ENCODE results near the gene TMEM139. TPM values are rescaled to one million over a fixed set of nuclear protein-coding genes. Genes with fewer than 3 reads are reported as not detected.

TMEM139 gene
- total RNA-seq, 2 donors from 2014 or later: 13.2 to 23.9 TPM

DNA sequence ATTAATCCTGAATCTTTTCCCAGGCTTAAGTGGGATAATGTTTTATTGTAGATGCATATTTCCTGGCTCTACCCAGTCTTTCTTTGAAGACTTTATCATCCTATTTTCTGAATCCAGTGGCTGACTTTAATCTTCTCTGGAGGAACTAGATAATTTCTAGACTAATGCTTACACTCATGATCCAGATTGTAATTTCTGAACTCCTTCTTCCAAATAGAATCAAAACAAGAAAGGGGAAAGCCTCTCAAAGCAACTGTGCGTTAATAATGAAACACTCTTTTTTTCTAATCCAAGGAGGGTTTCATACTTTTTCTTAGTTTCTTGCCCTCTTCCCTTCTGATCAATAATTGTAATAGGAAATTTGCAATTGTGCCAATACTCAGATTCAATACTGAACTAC is 13.5 kb upstream of the TMEM139 start:
- no peak for DNase-seq
- no peaks in the 10 kb centered on the region for H3K4me1 ChIP-seq
- ATAC-seq: no peak
- no peak overlapping the region for H3K27ac ChIP-seq
- intact Hi-C loops (cut with DNase I): no loop called here
- H3K36me3 ChIP-seq (replicated peaks in 1 of 2; ENCODE audit: insufficient read depth in 1 of 2, low read depth in 2 of 2): peaks cover 0 to 11% of the 10 kb centered on the region in 2 donors
- H3K27me3 ChIP-seq: no peaks in the 10 kb centered on the region
- WGBS, 2 donors: 83 to 93% methylated on average over 1 of the region's 1 CpG
- no peaks in the 10 kb centered on the region for H3K9me3 ChIP-seq
- no peak overlapping the region for H3K4me3 ChIP-seq
- no peak for TF ChIP-seq POLR2A (IDR thresholded peaks at IDR 0.05)
- TF ChIP-seq, protein P1, sequence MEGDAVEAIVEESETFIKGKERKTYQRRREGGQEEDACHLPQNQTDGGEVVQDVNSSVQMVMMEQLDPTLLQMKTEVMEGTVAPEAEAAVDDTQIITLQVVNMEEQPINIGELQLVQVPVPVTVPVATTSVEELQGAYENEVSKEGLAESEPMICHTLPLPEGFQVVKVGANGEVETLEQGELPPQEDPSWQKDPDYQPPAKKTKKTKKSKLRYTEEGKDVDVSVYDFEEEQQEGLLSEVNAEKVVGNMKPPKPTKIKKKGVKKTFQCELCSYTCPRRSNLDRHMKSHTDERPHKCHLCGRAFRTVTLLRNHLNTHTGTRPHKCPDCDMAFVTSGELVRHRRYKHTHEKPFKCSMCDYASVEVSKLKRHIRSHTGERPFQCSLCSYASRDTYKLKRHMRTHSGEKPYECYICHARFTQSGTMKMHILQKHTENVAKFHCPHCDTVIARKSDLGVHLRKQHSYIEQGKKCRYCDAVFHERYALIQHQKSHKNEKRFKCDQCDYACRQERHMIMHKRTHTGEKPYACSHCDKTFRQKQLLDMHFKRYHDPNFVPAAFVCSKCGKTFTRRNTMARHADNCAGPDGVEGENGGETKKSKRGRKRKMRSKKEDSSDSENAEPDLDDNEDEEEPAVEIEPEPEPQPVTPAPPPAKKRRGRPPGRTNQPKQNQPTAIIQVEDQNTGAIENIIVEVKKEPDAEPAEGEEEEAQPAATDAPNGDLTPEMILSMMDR (IDR thresholded peaks at IDR 0.05): no peak

GRCh38 chr7:143272871-143273270 is 11.9 kb upstream of the TMEM139 start:
- TF ChIP-seq, protein P1 (IDR thresholded peaks at IDR 0.05): no peak
- TF ChIP-seq POLR2A (IDR thresholded peaks at IDR 0.05): no peak
- H3K27ac ChIP-seq: no peak overlapping the region
- WGBS, 2 donors: 91 to 95% methylated on average over 2 of the region's 2 CpGs
- ATAC-seq (no peak), DNase-seq (no peak)
- H3K27me3 ChIP-seq: no peaks in the 10 kb centered on the region
- H3K4me3 ChIP-seq: no peak overlapping the region
- H3K4me1 ChIP-seq: no peaks in the 10 kb centered on the region
- intact Hi-C loops (cut with DNase I): no loop called here
- peaks cover 0 to 7% of the 10 kb centered on the region in 2 donors for H3K36me3 ChIP-seq (replicated peaks in 1 of 2; ENCODE audit: insufficient read depth in 1 of 2, low read depth in 2 of 2)
- H3K9me3 ChIP-seq: no peaks in the 10 kb centered on the region

GRCh38 chr7:143279186-143280098 is 5.3 kb upstream of the TMEM139 start:
- peak; percentile 94 for ATAC-seq
- peak overlapping the region; percentile 51 to 78 (median 76) for H3K27ac ChIP-seq
- intact Hi-C loops (cut with DNase I): no loop called here
- WGBS, 2 donors: 14 to 20% methylated on average over 8 of the region's 8 CpGs
- peaks cover 36% of the 10 kb centered on the region for H3K4me1 ChIP-seq
- no peaks in the 10 kb centered on the region for H3K36me3 ChIP-seq (replicated peaks in 1 of 2; ENCODE audit: insufficient read depth in 1 of 2, low read depth in 2 of 2)
- no peak for TF ChIP-seq POLR2A (IDR thresholded peaks at IDR 0.05)
- TF ChIP-seq, protein P1 (IDR thresholded peaks at IDR 0.05): no peak
- H3K4me3 ChIP-seq: no peak overlapping the region
- H3K27me3 ChIP-seq: no peaks in the 10 kb centered on the region
- DNase-seq: peak in 1 of 4 donors; percentile 55
- no peaks in the 10 kb centered on the region for H3K9me3 ChIP-seq

DNA sequence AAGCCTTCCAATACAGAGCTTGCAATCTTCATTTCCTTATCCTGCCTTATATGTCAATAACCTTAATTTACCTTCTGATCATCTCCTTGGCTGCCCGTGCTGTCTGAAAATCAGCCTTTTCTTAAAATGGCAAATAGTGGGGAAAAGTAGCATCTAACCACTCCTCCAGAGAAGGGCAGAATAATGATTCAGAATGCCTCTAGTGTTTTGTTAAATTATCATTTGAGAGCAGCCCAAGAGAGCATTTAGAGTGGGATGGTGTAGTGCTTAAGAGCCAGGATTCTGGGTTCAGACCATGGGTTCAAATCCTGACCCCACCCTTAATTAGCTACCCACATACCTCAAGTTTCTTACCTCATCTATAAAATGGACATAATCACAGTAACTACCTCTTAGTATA is 4.6 kb upstream of the TMEM139 start:
- H3K36me3 ChIP-seq (replicated peaks in 1 of 2; ENCODE audit: insufficient read depth in 1 of 2, low read depth in 2 of 2): no peaks in the 10 kb centered on the region
- DNase-seq: no peak
- H3K27me3 ChIP-seq: no peaks in the 10 kb centered on the region
- H3K4me3 ChIP-seq: no peak overlapping the region
- H3K9me3 ChIP-seq: no peaks in the 10 kb centered on the region
- TF ChIP-seq, protein P1 (IDR thresholded peaks at IDR 0.05): no peak
- TF ChIP-seq POLR2A (IDR thresholded peaks at IDR 0.05): no peak
- 35 to 37% methylated on average over 1 of the region's 1 CpG for WGBS, 2 donors
- intact Hi-C loops (cut with DNase I): no loop called here
- H3K27ac ChIP-seq: peak overlapping the region; percentile 51 to 78 (median 76)
- no peak for ATAC-seq
- H3K4me1 ChIP-seq: peaks cover 39% of the 10 kb centered on the region
